ENCODE results near the gene NKX2-2.
A peak's percentile ranks its signal among the peaks of the same experiment; 100 is the strongest.

NKX2-2 gene

GRCh38 chr20:21513881-21514540 lies at the start of gene NKX2-2:
Gene NKX2-2, minus strand, starts transcription at chr20:21514064. Its CDS starts 395 bp downstream, at chr20:21513669.
- Histone ChIP-seq H3K4me3 (ENCODE audit: low read length) (peak within 1 kb of the TSS; percentile 46), H3K9ac (ENCODE audit: low read length) (no peak within 1 kb of the TSS), H3K36me3 (ENCODE audit: control insufficient read depth, insufficient read depth, low read length) (no peaks in the 10 kb centered on the region), H3K4me1 (ENCODE audit: control insufficient read depth, insufficient read depth, low read length) (peaks cover 2% of the 10 kb centered on the region), H3K27ac (ENCODE audit: low read depth, low read length) (no peak within 1 kb of the TSS), H3K27me3 (ENCODE audit: control insufficient read depth, insufficient read depth, low read length) (peaks cover 50% of the 10 kb centered on the region)

GRCh38 chr20:21562656-21563055 lies 48.8 kb upstream of the NKX2-2 start:
- H3K27me3 ChIP-seq (ENCODE audit: control insufficient read depth, insufficient read depth, low read length): no peaks in the 10 kb centered on the region
- no peaks in the 10 kb centered on the region for H3K4me1 ChIP-seq (ENCODE audit: control insufficient read depth, insufficient read depth, low read length)
- H3K36me3 ChIP-seq (ENCODE audit: control insufficient read depth, insufficient read depth, low read length): no peaks in the 10 kb centered on the region
- H3K27ac ChIP-seq (ENCODE audit: low read depth, low read length): no peak overlapping the region
- H3K4me3 ChIP-seq (ENCODE audit: low read length): no peak overlapping the region
- H3K9ac ChIP-seq (ENCODE audit: low read length): no peak overlapping the region

DNA sequence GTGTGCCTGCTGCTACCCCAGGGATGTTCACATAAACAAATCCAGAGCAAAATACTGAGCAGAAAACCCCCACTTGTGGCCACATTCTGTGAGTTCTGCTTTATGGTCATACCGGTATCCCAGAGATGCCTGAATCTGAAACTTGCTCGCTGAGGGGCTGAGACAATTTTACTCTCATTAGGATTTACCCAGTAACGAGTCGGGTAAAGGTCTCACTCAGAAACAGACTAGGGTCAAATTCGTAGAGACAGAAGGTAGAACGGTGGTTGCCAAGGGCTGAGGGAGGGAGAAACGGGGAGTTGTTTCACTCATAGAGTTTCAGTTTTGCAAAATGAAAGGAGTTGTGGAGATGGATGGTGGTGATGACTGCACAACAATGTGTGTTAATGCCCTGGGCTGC lies 45.4 kb upstream of the NKX2-2 start:
- H3K27ac ChIP-seq (ENCODE audit: low read depth, low read length): no peak overlapping the region
- no peaks in the 10 kb centered on the region for H3K4me1 ChIP-seq (ENCODE audit: control insufficient read depth, insufficient read depth, low read length)
- H3K4me3 ChIP-seq (ENCODE audit: low read length): no peak overlapping the region
- H3K27me3 ChIP-seq (ENCODE audit: control insufficient read depth, insufficient read depth, low read length): no peaks in the 10 kb centered on the region
- H3K36me3 ChIP-seq (ENCODE audit: control insufficient read depth, insufficient read depth, low read length): no peaks in the 10 kb centered on the region
- H3K9ac ChIP-seq (ENCODE audit: low read length): no peak overlapping the region

GRCh38 chr20:21557241-21558020 lies 43.6 kb upstream of the NKX2-2 start:
- Histone ChIP-seq H3K9ac (ENCODE audit: low read length) (no peak overlapping the region), H3K4me1 (ENCODE audit: control insufficient read depth, insufficient read depth, low read length) (no peaks in the 10 kb centered on the region), H3K27ac (ENCODE audit: low read depth, low read length) (no peak overlapping the region), H3K36me3 (ENCODE audit: control insufficient read depth, insufficient read depth, low read length) (no peaks in the 10 kb centered on the region), H3K4me3 (ENCODE audit: low read length) (no peak overlapping the region), H3K27me3 (ENCODE audit: control insufficient read depth, insufficient read depth, low read length) (no peaks in the 10 kb centered on the region)

DNA sequence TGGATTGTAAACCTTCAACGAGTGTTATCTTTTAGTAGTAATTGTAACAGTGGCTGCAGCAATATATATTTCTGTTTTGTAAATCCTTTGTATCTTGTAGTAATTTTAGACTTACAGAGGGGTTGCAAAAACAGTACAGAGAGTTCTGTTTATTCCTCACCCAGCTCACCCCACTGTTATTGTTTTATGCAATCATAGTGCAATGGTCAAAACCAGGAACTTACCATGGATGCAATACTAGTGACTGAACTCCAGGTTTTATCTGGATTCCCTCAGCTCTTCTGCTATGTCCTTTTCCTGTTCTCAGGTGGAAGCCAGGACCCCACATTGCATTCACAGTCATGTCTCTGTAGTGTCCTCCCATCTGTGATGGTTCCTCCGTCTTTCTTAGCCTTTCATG lies 42.5 kb upstream of the NKX2-2 start:
- Histone ChIP-seq H3K36me3 (ENCODE audit: control insufficient read depth, insufficient read depth, low read length) (no peaks in the 10 kb centered on the region), H3K27me3 (ENCODE audit: control insufficient read depth, insufficient read depth, low read length) (no peaks in the 10 kb centered on the region), H3K4me1 (ENCODE audit: control insufficient read depth, insufficient read depth, low read length) (no peaks in the 10 kb centered on the region), H3K27ac (ENCODE audit: low read depth, low read length) (no peak overlapping the region), H3K4me3 (ENCODE audit: low read length) (no peak overlapping the region), H3K9ac (ENCODE audit: low read length) (no peak overlapping the region)

GRCh38 chr20:21555470-21556120 lies 41.7 kb upstream of the NKX2-2 start:
- Histone ChIP-seq H3K9ac (ENCODE audit: low read length) (no peak overlapping the region), H3K4me1 (ENCODE audit: control insufficient read depth, insufficient read depth, low read length) (no peaks in the 10 kb centered on the region), H3K36me3 (ENCODE audit: control insufficient read depth, insufficient read depth, low read length) (no peaks in the 10 kb centered on the region), H3K27me3 (ENCODE audit: control insufficient read depth, insufficient read depth, low read length) (no peaks in the 10 kb centered on the region), H3K27ac (ENCODE audit: low read depth, low read length) (no peak overlapping the region), H3K4me3 (ENCODE audit: low read length) (no peak overlapping the region)

DNA sequence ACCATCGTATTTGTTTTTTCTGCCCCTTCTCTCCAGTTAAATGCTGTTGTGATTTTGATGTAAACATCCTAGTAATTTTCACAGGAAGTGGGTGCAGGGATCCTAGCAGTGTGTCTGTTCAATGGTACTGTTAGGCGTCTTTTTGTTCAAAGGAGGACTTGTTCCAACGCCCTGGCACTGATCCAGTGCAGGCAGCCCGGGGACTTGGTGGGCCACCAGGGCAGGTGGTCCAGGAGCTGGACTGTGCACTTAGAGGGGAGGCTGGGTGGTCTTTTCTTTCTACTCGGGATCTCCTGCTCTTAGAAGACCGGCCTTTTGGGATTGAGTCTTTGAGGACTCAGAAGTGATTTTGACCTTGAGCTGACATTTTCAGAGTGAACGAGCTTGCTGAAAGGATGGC lies 41.1 kb upstream of the NKX2-2 start:
- Histone ChIP-seq H3K27me3 (ENCODE audit: control insufficient read depth, insufficient read depth, low read length) (no peaks in the 10 kb centered on the region), H3K9ac (ENCODE audit: low read length) (no peak overlapping the region), H3K27ac (ENCODE audit: low read depth, low read length) (no peak overlapping the region), H3K36me3 (ENCODE audit: control insufficient read depth, insufficient read depth, low read length) (no peaks in the 10 kb centered on the region), H3K4me3 (ENCODE audit: low read length) (no peak overlapping the region), H3K4me1 (ENCODE audit: control insufficient read depth, insufficient read depth, low read length) (no peaks in the 10 kb centered on the region)

GRCh38 chr20:21554376-21554890 lies 40.6 kb upstream of the NKX2-2 start:
- H3K4me3 ChIP-seq (ENCODE audit: low read length): no peak overlapping the region
- no peaks in the 10 kb centered on the region for H3K36me3 ChIP-seq (ENCODE audit: control insufficient read depth, insufficient read depth, low read length)
- no peak overlapping the region for H3K9ac ChIP-seq (ENCODE audit: low read length)
- no peaks in the 10 kb centered on the region for H3K4me1 ChIP-seq (ENCODE audit: control insufficient read depth, insufficient read depth, low read length)
- no peak overlapping the region for H3K27ac ChIP-seq (ENCODE audit: low read depth, low read length)
- H3K27me3 ChIP-seq (ENCODE audit: control insufficient read depth, insufficient read depth, low read length): no peaks in the 10 kb centered on the region

- H3K9ac ChIP-seq (ENCODE audit: low read length): no peak overlapping the region
- H3K27me3 ChIP-seq (ENCODE audit: control insufficient read depth, insufficient read depth, low read length): no peaks in the 10 kb centered on the region
- H3K4me3 ChIP-seq (ENCODE audit: low read length): no peak overlapping the region
- no peaks in the 10 kb centered on the region for H3K4me1 ChIP-seq (ENCODE audit: control insufficient read depth, insufficient read depth, low read length)
- H3K27ac ChIP-seq (ENCODE audit: low read depth, low read length): no peak overlapping the region
- H3K36me3 ChIP-seq (ENCODE audit: control insufficient read depth, insufficient read depth, low read length): no peaks in the 10 kb centered on the region
These were observed 36.7 kb upstream of the NKX2-2 start for GRCh38 chr20:21550587-21550986.

DNA sequence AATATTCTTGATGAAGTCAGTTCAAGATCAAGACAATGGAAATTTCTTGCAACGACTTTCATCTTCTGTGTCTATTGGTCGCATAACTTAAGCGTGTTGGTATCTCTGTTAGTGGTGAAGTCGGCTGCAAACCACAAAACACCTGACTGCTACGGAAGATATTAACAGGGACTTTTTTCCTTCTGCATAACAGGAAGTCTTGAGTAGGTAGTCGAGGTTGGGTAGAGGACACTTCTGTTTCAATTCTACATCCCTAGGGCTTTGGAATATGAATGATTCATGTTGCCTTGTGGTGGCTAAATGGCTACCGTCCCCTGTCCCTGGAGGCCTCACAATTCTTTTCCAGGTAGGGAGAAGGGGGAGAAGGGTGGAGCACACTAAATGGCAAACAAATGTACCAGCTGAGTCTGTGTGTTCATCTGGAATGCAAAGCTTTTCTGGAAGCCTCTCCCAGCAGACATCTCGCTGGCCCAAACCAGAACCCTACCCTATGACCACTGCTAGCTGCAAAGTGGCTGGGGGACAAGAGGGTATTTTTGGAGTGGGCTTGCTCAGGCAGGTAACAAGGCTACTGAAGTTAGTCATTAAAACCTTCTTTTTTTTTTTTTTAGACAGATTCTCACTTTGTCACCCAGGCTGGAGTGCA lies 34.6 kb upstream of the NKX2-2 start:
- Histone ChIP-seq H3K27ac (ENCODE audit: low read depth, low read length) (no peak overlapping the region), H3K27me3 (ENCODE audit: control insufficient read depth, insufficient read depth, low read length) (no peaks in the 10 kb centered on the region), H3K4me3 (ENCODE audit: low read length) (no peak overlapping the region)

DNA sequence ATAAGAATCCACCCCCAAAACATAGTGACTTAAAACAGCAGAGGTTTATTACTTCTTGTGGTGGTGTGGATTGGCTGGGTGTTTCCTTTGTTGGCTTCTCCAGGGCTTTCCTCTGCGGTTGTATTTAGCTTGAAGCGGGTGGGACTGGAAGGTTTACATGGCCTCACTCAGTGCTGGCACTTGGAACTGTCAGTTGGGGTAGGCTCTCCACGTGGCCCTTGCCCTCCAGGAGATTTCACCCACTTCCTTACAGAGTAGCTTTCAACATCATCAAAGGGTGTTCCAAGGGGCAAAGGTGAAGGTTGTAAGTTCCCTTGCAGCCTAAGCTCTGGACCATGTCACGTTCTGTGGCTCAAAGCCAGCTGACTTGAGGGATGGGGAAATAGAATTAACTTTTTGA lies 32.5 kb upstream of the NKX2-2 start:
- H3K27ac ChIP-seq (ENCODE audit: low read depth, low read length): no peak overlapping the region
- no peak overlapping the region for H3K9ac ChIP-seq (ENCODE audit: low read length)
- H3K27me3 ChIP-seq (ENCODE audit: control insufficient read depth, insufficient read depth, low read length): no peaks in the 10 kb centered on the region
- H3K4me1 ChIP-seq (ENCODE audit: control insufficient read depth, insufficient read depth, low read length): no peaks in the 10 kb centered on the region
- H3K36me3 ChIP-seq (ENCODE audit: control insufficient read depth, insufficient read depth, low read length): no peaks in the 10 kb centered on the region
- no peak overlapping the region for H3K4me3 ChIP-seq (ENCODE audit: low read length)

More for the DNA sequence above, 34.6 kb upstream of the NKX2-2 start:
- no peaks in the 10 kb centered on the region for H3K36me3 ChIP-seq (ENCODE audit: control insufficient read depth, insufficient read depth, low read length)
- H3K4me1 ChIP-seq (ENCODE audit: control insufficient read depth, insufficient read depth, low read length): no peaks in the 10 kb centered on the region
- no peak overlapping the region for H3K9ac ChIP-seq (ENCODE audit: low read length)

DNA sequence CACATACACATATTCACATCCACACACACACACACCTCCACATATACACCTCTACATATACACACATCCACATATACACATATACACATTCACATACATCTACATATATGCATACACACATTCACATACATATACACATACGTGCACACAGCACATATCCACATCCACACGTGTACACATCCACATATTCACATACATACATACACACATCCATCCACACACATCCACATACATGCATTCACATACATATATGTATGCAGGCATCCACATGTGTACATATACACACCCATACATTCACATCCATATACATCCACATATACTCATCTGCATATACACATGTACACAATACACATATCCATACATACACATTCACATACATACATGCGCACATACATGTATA lies 25.6 kb upstream of the NKX2-2 start:
- no peak overlapping the region for H3K9ac ChIP-seq (ENCODE audit: low read length)
- no peak overlapping the region for H3K27ac ChIP-seq (ENCODE audit: low read depth, low read length)
- H3K4me1 ChIP-seq (ENCODE audit: control insufficient read depth, insufficient read depth, low read length): no peaks in the 10 kb centered on the region
- H3K4me3 ChIP-seq (ENCODE audit: low read length): no peak overlapping the region
- no peaks in the 10 kb centered on the region for H3K36me3 ChIP-seq (ENCODE audit: control insufficient read depth, insufficient read depth, low read length)
- H3K27me3 ChIP-seq (ENCODE audit: control insufficient read depth, insufficient read depth, low read length): peaks cover 5% of the 10 kb centered on the region
